ENCODE measurements around the gene CDH18. TPM values are rescaled to one million over a fixed set of nuclear protein-coding genes. Genes with fewer than 3 reads are reported as not detected.

Gene CDH18
- total and polyA plus RNA-seq, 2 of the 4 experiments (the other 2 are of a cell fraction) = 0.24 to 1.1 TPM

DNA sequence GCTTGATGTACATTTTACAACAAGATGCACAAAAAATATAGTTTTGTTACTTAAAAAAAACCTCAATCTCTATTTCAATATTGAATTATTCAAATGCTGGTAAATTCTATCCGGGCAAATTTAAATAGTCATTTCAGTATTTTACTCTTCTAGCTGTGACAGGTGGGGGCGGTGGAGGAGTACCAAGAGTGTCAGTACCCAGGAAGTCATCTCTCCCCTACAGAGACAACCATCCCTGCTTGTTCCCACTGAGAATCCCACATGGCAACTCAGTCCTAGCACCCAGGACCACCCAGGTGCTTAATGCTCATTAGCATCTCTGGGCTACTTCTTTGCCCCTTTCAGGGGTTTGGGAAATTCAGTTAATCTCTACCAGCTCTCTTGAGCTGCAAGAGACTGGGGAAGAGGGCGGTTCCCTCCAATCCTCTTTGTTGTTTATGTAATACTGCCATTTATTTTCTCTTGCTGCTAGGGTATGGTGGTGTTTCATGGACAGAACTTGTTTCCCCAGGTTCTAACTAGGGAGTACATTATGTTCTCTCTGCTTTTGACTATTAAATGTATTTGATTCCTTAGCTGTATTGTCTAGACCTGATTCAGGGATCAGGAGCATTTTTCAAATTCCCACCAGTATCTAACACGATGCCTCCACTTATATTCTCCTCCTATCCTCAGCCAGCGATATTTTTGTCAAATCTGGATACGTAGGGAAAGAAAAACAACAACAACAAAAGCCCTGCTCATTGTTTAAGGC, 122.5 kb downstream of the CDH18 start:
- Histone ChIP-seq H3K36me3 (ENCODE audit: control insufficient read depth, insufficient read depth, low read length) (no peaks in the 10 kb centered on the region), H3K4me1 (ENCODE audit: control insufficient read depth, insufficient read depth, low read length) (no peaks in the 10 kb centered on the region), H2BK5ac (ENCODE audit: low read depth, low read length, poor library complexity, severe bottlenecking) (no peak overlapping the region), H2AFZ (replicated peaks; ENCODE audit: low read length, poor library complexity) (no peak overlapping the region), H3K4ac (ENCODE audit: low read depth, low read length) (no peak overlapping the region), H3K18ac (ENCODE audit: low read depth, low read length) (no peak overlapping the region), H4K91ac (ENCODE audit: insufficient read depth, low read depth, low read length) (no peak overlapping the region), H2AK5ac (ENCODE audit: low read depth, low read length) (no peak overlapping the region), H3K14ac (replicated peaks; ENCODE audit: low read depth, low read length) (no peak overlapping the region), H3K23ac (ENCODE audit: low read depth, low read length) (no peak overlapping the region), H3K9me1 (ENCODE audit: insufficient read depth, low read length) (no peaks in the 10 kb centered on the region), H3K9me3 (ENCODE audit: control insufficient read depth, insufficient read depth, low read length) (no peaks in the 10 kb centered on the region), H3K4me2 (ENCODE audit: low read depth, low read length) (no peak overlapping the region; the same call in 1 of the 2 replicates), H4K5ac (ENCODE audit: low read depth, low read length) (no peak overlapping the region), H4K8ac (ENCODE audit: low read depth in 2 of 2, low read length in 2 of 2) (no peak overlapping the region), H3K79me1 (ENCODE audit: low read depth in 1 of 2, low read length in 2 of 2) (no peaks in the 10 kb centered on the region), H2AK9ac (replicated peaks; ENCODE audit: low read depth, low read length, poor library complexity) (no peak overlapping the region), H3K56ac (ENCODE audit: extremely low read depth, insufficient read depth, low read length) (no peak overlapping the region), H3K9ac (ENCODE audit: low read depth, low read length) (no peak overlapping the region), H3K4me3 (ENCODE audit: insufficient read depth, low read depth, low read length) (no peak overlapping the region), H4K20me1 (ENCODE audit: insufficient read depth, low read length) (no peaks in the 10 kb centered on the region), H2BK15ac (ENCODE audit: low read depth, low read length) (no peak overlapping the region), H2BK120ac (ENCODE audit: low read depth, low read length) (no peak overlapping the region), H3K27ac (ENCODE audit: insufficient read depth, low read length) (no peak overlapping the region), H2BK20ac (ENCODE audit: low read depth, low read length) (no peak overlapping the region), H3K27me3 (ENCODE audit: control insufficient read depth, insufficient read depth, low read length) (no peaks in the 10 kb centered on the region)
- ChIA-PET POLR2A (ENCODE audit: unreplicated experiment) (no interaction called here), CTCF (no interaction called here)
- WGBS, 2 experiments (ENCODE audit: extremely low coverage in 2 of 2, insufficient read length in 1 of 2) = 70% methylated on average over 2 of the region's 6 CpGs; no CpG with 5 or more reads in 1 of the 2 experiments
- TF ChIP-seq, protein P1, sequence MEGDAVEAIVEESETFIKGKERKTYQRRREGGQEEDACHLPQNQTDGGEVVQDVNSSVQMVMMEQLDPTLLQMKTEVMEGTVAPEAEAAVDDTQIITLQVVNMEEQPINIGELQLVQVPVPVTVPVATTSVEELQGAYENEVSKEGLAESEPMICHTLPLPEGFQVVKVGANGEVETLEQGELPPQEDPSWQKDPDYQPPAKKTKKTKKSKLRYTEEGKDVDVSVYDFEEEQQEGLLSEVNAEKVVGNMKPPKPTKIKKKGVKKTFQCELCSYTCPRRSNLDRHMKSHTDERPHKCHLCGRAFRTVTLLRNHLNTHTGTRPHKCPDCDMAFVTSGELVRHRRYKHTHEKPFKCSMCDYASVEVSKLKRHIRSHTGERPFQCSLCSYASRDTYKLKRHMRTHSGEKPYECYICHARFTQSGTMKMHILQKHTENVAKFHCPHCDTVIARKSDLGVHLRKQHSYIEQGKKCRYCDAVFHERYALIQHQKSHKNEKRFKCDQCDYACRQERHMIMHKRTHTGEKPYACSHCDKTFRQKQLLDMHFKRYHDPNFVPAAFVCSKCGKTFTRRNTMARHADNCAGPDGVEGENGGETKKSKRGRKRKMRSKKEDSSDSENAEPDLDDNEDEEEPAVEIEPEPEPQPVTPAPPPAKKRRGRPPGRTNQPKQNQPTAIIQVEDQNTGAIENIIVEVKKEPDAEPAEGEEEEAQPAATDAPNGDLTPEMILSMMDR (conservative IDR thresholded peaks at IDR 0.05; ENCODE audit: low read depth, low read length) = no peak
- TF ChIP-seq MAZ (IDR thresholded peaks at IDR 0.05; ENCODE audit: borderline replicate concordance, low read depth, low read length) (no peak), BHLHE40 (IDR thresholded peaks at IDR 0.05; ENCODE audit: low read depth, low read length) (no peak), FOS (IDR thresholded peaks at IDR 0.05; ENCODE audit: low read depth, low read length) (no peak), NFE2L2 (IDR thresholded peaks at IDR 0.05; ENCODE audit: low read depth, low read length) (no peak), RFX5 (IDR thresholded peaks at IDR 0.05; ENCODE audit: low read depth, low read length) (no peak), POLR2A (IDR thresholded peaks at IDR 0.05; ENCODE audit: low read depth, low read length) (no peak), MAFK (IDR thresholded peaks at IDR 0.05; ENCODE audit: low read depth, low read length) (no peak), MXI1 (IDR thresholded peaks at IDR 0.05; ENCODE audit: borderline replicate concordance, low read depth, low read length) (no peak)
- TF ChIP-seq, protein P2, sequence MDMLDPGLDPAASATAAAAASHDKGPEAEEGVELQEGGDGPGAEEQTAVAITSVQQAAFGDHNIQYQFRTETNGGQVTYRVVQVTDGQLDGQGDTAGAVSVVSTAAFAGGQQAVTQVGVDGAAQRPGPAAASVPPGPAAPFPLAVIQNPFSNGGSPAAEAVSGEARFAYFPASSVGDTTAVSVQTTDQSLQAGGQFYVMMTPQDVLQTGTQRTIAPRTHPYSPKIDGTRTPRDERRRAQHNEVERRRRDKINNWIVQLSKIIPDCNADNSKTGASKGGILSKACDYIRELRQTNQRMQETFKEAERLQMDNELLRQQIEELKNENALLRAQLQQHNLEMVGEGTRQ (IDR thresholded peaks at IDR 0.05; ENCODE audit: low read depth, low read length) = no peak
- no peak for DNase-seq
- dilution Hi-C loops (cut with HindIII; ENCODE audit: low sequenced_read_pairs, unreplicated experiment) = no loop called here
- intact Hi-C loops (cut with micrococcal nuclease) = no loop called here
- no TSS peak for BruUV-seq (replicated peaks)
- in situ Hi-C loops (cut with MboI; ENCODE audit: low sequenced_read_pairs) = no loop called here
- ATAC-seq (ENCODE audit: low read depth) = no peak
